B cell (primary cell): ENCODE measurements around the gene ZCCHC7.
A peak's percentile ranks its signal among the peaks of the same experiment; 100 is the strongest.

Source experiments
- EZH2 ChIP-seq: IDR thresholded peaks from 2 replicates; pipeline ENCODE4 v1.6.1; 2012; ENCODE audit warnings: borderline replicate concordance, low read depth, mild to moderate bottlenecking, moderate library complexity, low read length; ENCODE audit not compliant: insufficient read depth, poor library complexity, severe bottlenecking
- TF ChIP-seq, protein P1 (sequence below): fragments of 200-600 bp; IDR thresholded peaks from one replicate; pipeline ENCODE4 v1.8.0; 2022; ENCODE audit warnings: antibody characterized with exemption, mild to moderate bottlenecking

- TF ChIP-seq, protein P1, sequence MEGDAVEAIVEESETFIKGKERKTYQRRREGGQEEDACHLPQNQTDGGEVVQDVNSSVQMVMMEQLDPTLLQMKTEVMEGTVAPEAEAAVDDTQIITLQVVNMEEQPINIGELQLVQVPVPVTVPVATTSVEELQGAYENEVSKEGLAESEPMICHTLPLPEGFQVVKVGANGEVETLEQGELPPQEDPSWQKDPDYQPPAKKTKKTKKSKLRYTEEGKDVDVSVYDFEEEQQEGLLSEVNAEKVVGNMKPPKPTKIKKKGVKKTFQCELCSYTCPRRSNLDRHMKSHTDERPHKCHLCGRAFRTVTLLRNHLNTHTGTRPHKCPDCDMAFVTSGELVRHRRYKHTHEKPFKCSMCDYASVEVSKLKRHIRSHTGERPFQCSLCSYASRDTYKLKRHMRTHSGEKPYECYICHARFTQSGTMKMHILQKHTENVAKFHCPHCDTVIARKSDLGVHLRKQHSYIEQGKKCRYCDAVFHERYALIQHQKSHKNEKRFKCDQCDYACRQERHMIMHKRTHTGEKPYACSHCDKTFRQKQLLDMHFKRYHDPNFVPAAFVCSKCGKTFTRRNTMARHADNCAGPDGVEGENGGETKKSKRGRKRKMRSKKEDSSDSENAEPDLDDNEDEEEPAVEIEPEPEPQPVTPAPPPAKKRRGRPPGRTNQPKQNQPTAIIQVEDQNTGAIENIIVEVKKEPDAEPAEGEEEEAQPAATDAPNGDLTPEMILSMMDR = peak; percentile 63
- no peak for TF ChIP-seq EZH2
Observed at GRCh38 chr9:37407468-37407867, 287.1 kb downstream of the ZCCHC7 start.
